Mesenchymal stem cell (in vitro differentiated cells and primary cell): ENCODE results near the gene SYNE2.

Source experiments
- DNase-seq: peaks from one replicate; pipeline ENCODE4 v3.0.0-alpha.2; 2013
- H2AFZ ChIP-seq: one replicate; pipeline ENCODE4 v1.6.1; 2013; ENCODE audit warnings: low read depth, mild to moderate bottlenecking, control low read depth, inconsistent platforms, low read length, moderate library complexity
- H2AK5ac ChIP-seq: 2 replicates; pipeline ENCODE4 v1.6.1; 2013; ENCODE audit warnings: low read length, moderate library complexity, mild to moderate bottlenecking, inconsistent platforms; ENCODE audit not compliant: severe bottlenecking
- H2BK120ac ChIP-seq: one replicate; pipeline ENCODE4 v1.6.1; 2013; ENCODE audit warnings: low read depth, mild to moderate bottlenecking, inconsistent platforms, low read length, moderate library complexity
- H2BK12ac ChIP-seq, 2 experiments: one replicate each; pipeline ENCODE4 v1.6.1; 2013; ENCODE audit warnings: inconsistent platforms in 2 of 2, low read length in 2 of 2, mild to moderate bottlenecking in 2 of 2, moderate library complexity in 2 of 2, control low read depth in 1 of 2
- H2BK15ac ChIP-seq: one replicate; pipeline ENCODE4 v1.6.1; 2013; ENCODE audit warnings: mild to moderate bottlenecking, low read depth, inconsistent platforms; ENCODE audit not compliant: poor library complexity, severe bottlenecking
- H2BK5ac ChIP-seq: 2 replicates; pipeline ENCODE4 v1.6.1; 2013; ENCODE audit warnings: low read depth, mild to moderate bottlenecking, low read length, control low read depth, inconsistent platforms; ENCODE audit not compliant: poor library complexity, severe bottlenecking
- H3K14ac ChIP-seq, 2 experiments: one replicate each; pipeline ENCODE4 v1.6.1; 2013; ENCODE audit warnings: inconsistent platforms in 2 of 2, low read length in 2 of 2, control low read depth in 1 of 2, mild to moderate bottlenecking in 1 of 2, moderate library complexity in 1 of 2
- H3K18ac ChIP-seq, 2 experiments: one replicate each; pipeline ENCODE4 v1.6.1; 2013; ENCODE audit warnings: inconsistent platforms in 2 of 2, low read length in 2 of 2, control low read depth in 1 of 2, low read depth in 1 of 2, mild to moderate bottlenecking in 1 of 2
- H3K23ac ChIP-seq, 2 experiments: one replicate each; pipeline ENCODE4 v1.6.1; 2013; ENCODE audit warnings: inconsistent platforms in 2 of 2, low read length in 2 of 2, mild to moderate bottlenecking in 2 of 2, moderate library complexity in 2 of 2, control low read depth in 1 of 2
- H3K27ac ChIP-seq: 2 replicates; pipeline ENCODE4 v1.5.1; 2013; ENCODE audit warnings: mild to moderate bottlenecking, moderate library complexity, low read length, control low read depth, inconsistent platforms; ENCODE audit not compliant: poor library complexity, severe bottlenecking
- H3K27me3 ChIP-seq, 2 experiments: 2 replicates each; pipeline versions ENCODE4 v1.6.1 to v1.7.0; 2013; ENCODE audit warnings: low read length in 2 of 2, mild to moderate bottlenecking in 2 of 2, moderate library complexity in 2 of 2, control low read depth in 1 of 2, inconsistent platforms in 1 of 2; ENCODE audit not compliant: control insufficient read depth in 1 of 2, insufficient read depth in 1 of 2
- H3K36me3 ChIP-seq, 2 experiments: 2 replicates each; pipeline versions ENCODE4 v1.6.1 to v1.7.0; 2013; ENCODE audit warnings: low read length in 2 of 2, control low read depth in 1 of 2, inconsistent platforms in 1 of 2, low read depth in 1 of 2, mild to moderate bottlenecking in 1 of 2; ENCODE audit not compliant: insufficient read depth in 2 of 2, control insufficient read depth in 1 of 2
- H3K4ac ChIP-seq, 2 experiments: one replicate each; pipeline ENCODE4 v1.6.1; 2013; ENCODE audit warnings: inconsistent platforms in 2 of 2, low read length in 2 of 2, mild to moderate bottlenecking in 2 of 2, moderate library complexity in 2 of 2, control low read depth in 1 of 2, low read depth in 1 of 2
- H3K4me1 ChIP-seq: 2 replicates; pipeline ENCODE4 v1.6.1; 2013; ENCODE audit warnings: low read depth, low read length, control low read depth; ENCODE audit not compliant: control insufficient read depth, insufficient read depth
- H3K4me2 ChIP-seq: 2 replicates; pipeline ENCODE4 v1.6.1; 2013; ENCODE audit warnings: low read length, mild to moderate bottlenecking, inconsistent platforms; ENCODE audit not compliant: poor library complexity, severe bottlenecking
- H3K4me3 ChIP-seq, 2 experiments: 2 replicates each; pipeline versions ENCODE4 v1.5.1 to v1.7.0; 2013; ENCODE audit warnings: low read length in 2 of 2, mild to moderate bottlenecking in 2 of 2, control low read depth in 1 of 2, low read depth in 1 of 2; ENCODE audit not compliant: insufficient read depth in 1 of 2
- H3K79me1 ChIP-seq: replicated peaks from 2 replicates; pipeline ENCODE4 v1.6.1; 2013; ENCODE audit warnings: mild to moderate bottlenecking, control low read depth, low read length, inconsistent platforms; ENCODE audit not compliant: poor library complexity, severe bottlenecking
- H3K9ac ChIP-seq: 2 replicates; pipeline ENCODE4 v1.7.0; 2013; ENCODE audit warnings: mild to moderate bottlenecking, low read length, moderate library complexity
- H3K9me3 ChIP-seq: 2 replicates; pipeline ENCODE4 v1.7.0; 2013; ENCODE audit warnings: mild to moderate bottlenecking, low read length; ENCODE audit not compliant: control insufficient read depth
- H4K8ac ChIP-seq: one replicate; pipeline ENCODE4 v1.6.1; 2013; ENCODE audit warnings: inconsistent platforms, mild to moderate bottlenecking, low read length, moderate library complexity
- H4K91ac ChIP-seq: one replicate; pipeline ENCODE4 v1.6.1; 2013; ENCODE audit warnings: mild to moderate bottlenecking, low read length, inconsistent platforms
- WGBS: methylation state at CpG from one replicate; pipeline ENCODE4 v1.1.7; 2013; ENCODE audit warnings: mixed read lengths; 5-methylcytosine and 5-hydroxymethylcytosine counted together

SYNE2 gene

GRCh38 chr14:63972323-63972932, 119.6 kb downstream of the SYNE2 start:
- Histone ChIP-seq H3K27me3 (no peaks in the 10 kb centered on the region), H2AK5ac (no peak overlapping the region), H3K4me3 (no peak overlapping the region), H2BK120ac (no peak overlapping the region), H3K27ac (no peak overlapping the region), H2BK15ac (no peak overlapping the region), H3K9me3 (no peaks in the 10 kb centered on the region), H3K14ac (no peak overlapping the region), H3K23ac (no peak overlapping the region), H3K4me2 (no peak overlapping the region), H2AFZ (no peak overlapping the region), H3K36me3 (no peaks in the 10 kb centered on the region), H3K4me1 (no peaks in the 10 kb centered on the region), H2BK12ac (no peak overlapping the region), H3K18ac (no peak overlapping the region), H3K79me1 (no peaks in the 10 kb centered on the region), H3K9ac (no peak overlapping the region), H2BK5ac (no peak overlapping the region), H4K91ac (no peak overlapping the region), H3K4ac (no peak overlapping the region), H4K8ac (no peak overlapping the region)
- DNase-seq, result no peak
- 43% methylated on average over 3 of the region's 3 CpGs for WGBS

- Histone ChIP-seq H3K18ac (no peak overlapping the region), H3K4me3 (no peak overlapping the region), H2BK5ac (no peak overlapping the region), H3K36me3 (no peaks in the 10 kb centered on the region), H3K79me1 (no peaks in the 10 kb centered on the region), H2BK15ac (no peak overlapping the region), H3K23ac (no peak overlapping the region), H4K8ac (no peak overlapping the region), H3K14ac (no peak overlapping the region), H3K27me3 (no peaks in the 10 kb centered on the region), H4K91ac (no peak overlapping the region), H2BK120ac (no peak overlapping the region), H3K9ac (no peak overlapping the region), H3K27ac (no peak overlapping the region), H3K4ac (no peak overlapping the region), H3K4me1 (no peaks in the 10 kb centered on the region), H2BK12ac (no peak overlapping the region), H3K9me3 (no peaks in the 10 kb centered on the region), H2AFZ (no peak overlapping the region), H3K4me2 (no peak overlapping the region), H2AK5ac (no peak overlapping the region)
- WGBS, result 97% methylated on average over 5 of the region's 5 CpGs
- DNase-seq, result no peak
Measured at GRCh38 chr14:63974176-63974575, 121.4 kb downstream of the SYNE2 start.

- Histone ChIP-seq H3K14ac (no peak overlapping the region), H2AFZ (no peak overlapping the region), H3K9ac (no peak overlapping the region), H3K9me3 (no peaks in the 10 kb centered on the region), H3K4ac (no peak overlapping the region), H2BK15ac (no peak overlapping the region), H3K4me2 (no peak overlapping the region), H3K36me3 (peaks cover 0 to 3% of the 10 kb centered on the region in 2 experiments), H2AK5ac (no peak overlapping the region), H2BK12ac (no peak overlapping the region), H3K79me1 (no peaks in the 10 kb centered on the region), H3K23ac (no peak overlapping the region), H4K8ac (no peak overlapping the region), H2BK5ac (no peak overlapping the region), H3K27ac (no peak overlapping the region), H2BK120ac (no peak overlapping the region), H3K4me3 (no peak overlapping the region), H3K27me3 (no peaks in the 10 kb centered on the region), H3K18ac (no peak overlapping the region), H3K4me1 (no peaks in the 10 kb centered on the region), H4K91ac (no peak overlapping the region)
- over 99% methylated on average over 4 of the region's 4 CpGs for WGBS
- DNase-seq, result no peak
Measured at GRCh38 chr14:63981569-63981968, 128.8 kb downstream of the SYNE2 start.

- Histone ChIP-seq H3K9ac (no peak overlapping the region), H3K27me3 (no peaks in the 10 kb centered on the region), H4K91ac (no peak overlapping the region), H2AK5ac (no peak overlapping the region), H2BK15ac (no peak overlapping the region), H3K36me3 (peaks cover 0 to 3% of the 10 kb centered on the region in 2 experiments), H2BK5ac (no peak overlapping the region), H3K4me1 (no peaks in the 10 kb centered on the region), H3K27ac (no peak overlapping the region), H3K18ac (no peak overlapping the region), H3K14ac (no peak overlapping the region), H4K8ac (no peak overlapping the region), H2AFZ (no peak overlapping the region), H2BK12ac (no peak overlapping the region), H3K4me3 (no peak overlapping the region), H2BK120ac (no peak overlapping the region), H3K9me3 (no peaks in the 10 kb centered on the region), H3K23ac (no peak overlapping the region), H3K4me2 (no peak overlapping the region), H3K79me1 (no peaks in the 10 kb centered on the region), H3K4ac (no peak overlapping the region)
- no peak for DNase-seq
- WGBS, result 100% methylated on average over 1 of the region's 3 CpGs
Measured at GRCh38 chr14:63982156-63982555, 129.4 kb downstream of the SYNE2 start.
